HG03571 (cell line): ENCODE results near the gene ERCC8.
"Not testable (repeated sequence)": the region's sequence is repeated elsewhere in the genome, so short reads cannot be mapped to it uniquely, and the experiment has no call there.

ENCODE experiments used
- ATAC-seq: cut with Tn5 transposase; IDR thresholded peaks from one replicate; pipeline ENCODE4 v1.9.1; 2021; ENCODE audit not compliant: unreplicated experiment

The ERCC8 gene, protein sequence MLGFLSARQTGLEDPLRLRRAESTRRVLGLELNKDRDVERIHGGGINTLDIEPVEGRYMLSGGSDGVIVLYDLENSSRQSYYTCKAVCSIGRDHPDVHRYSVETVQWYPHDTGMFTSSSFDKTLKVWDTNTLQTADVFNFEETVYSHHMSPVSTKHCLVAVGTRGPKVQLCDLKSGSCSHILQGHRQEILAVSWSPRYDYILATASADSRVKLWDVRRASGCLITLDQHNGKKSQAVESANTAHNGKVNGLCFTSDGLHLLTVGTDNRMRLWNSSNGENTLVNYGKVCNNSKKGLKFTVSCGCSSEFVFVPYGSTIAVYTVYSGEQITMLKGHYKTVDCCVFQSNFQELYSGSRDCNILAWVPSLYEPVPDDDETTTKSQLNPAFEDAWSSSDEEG

GRCh38 chr5:60944904-60945812 lies at the start of gene ERCC8, which contains the start of gene NDUFAF2:
ERCC8 (minus strand) TSS chr5:60945070; CDS start chr5:60945008, 62 bp downstream.
NDUFAF2 (plus strand) TSS chr5:60945205; CDS start chr5:60945256, 51 bp downstream.
- peak; percentile 100 for ATAC-seq

DNA sequence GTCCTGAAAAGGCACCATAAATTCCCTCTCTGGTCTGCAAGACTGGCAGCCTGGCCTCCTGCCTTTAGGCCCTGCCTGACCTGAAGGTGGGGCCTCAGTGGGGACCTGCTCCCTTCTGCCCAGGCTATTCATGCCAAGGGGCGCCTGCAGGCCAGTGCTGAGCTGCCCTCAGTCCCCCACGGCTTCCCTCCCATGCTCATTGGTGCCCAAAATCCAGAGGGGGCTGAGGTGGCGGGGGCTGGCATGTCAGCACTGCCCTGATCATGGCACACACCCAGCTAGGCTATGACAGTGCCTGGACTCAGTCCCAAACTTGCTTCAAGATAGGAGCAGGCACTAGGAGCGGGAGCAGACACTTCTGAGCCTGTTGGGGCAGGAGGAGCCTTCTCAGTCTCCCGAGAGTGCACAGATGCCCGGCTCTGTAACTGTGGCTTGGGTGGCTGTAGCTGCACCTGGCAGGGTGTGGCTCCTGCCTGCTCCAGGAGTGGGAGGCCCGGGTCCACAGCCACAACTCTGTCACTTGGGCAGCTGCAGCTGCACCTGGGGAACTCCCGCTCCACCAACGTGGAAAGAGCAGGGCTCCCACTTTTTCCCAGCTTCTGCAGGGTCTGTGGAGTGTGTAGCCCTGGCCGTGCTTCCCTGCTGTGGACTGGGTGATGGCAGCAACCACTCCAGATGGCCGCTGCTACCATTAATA lies 49.2 kb upstream of the ERCC8 start:
- ATAC-seq, result no peak

DNA sequence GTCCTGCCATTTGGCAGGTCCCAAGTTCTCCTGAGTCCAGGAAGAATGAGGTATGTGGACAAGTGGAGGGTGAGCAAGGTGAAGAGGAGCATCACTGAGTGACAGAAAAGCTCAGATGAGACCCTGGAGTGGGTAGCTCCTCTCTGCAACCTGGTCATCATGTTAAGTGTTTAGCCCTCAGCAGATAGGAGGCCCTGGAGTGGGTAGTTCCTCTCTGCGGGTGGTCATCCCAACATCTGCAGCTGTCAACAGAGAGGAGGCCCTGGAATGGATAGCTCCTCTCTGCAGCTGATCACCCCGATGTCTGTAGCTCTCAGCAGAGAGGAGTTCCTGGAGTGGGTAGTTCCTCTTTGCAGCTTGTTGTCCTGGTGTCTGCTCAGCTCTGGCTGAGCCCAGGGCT lies 48.6 kb upstream of the ERCC8 start:
- ATAC-seq, result no peak

- ATAC-seq, result no peak
These were observed 48.0 kb upstream of the ERCC8 start for GRCh38 chr5:60992871-60993270.

GRCh38 chr5:60989790-60990189 lies 44.9 kb upstream of the ERCC8 start:
- ATAC-seq, result no peak

GRCh38 chr5:60982127-60982526 lies 37.3 kb upstream of the ERCC8 start:
- ATAC-seq, result not testable (repeated sequence)

DNA sequence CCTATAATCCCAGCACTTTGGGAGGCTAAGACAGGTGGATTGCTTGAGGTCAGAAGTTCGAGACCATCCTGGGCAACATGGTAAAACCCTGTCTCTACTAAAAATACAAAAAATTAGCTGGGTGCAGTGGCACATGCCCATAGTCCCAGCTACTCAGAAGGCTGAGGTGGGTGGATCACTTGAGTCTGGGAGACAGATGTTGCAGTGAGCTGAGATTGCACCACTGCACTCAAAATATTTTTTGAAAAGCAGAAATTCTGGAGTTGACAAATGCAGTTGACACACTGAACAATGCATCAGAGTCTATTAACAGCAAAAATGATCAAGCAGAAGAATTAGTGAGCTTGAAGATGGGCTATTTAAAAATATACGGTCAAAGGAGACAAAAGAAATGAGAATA lies 35.6 kb upstream of the ERCC8 start:
- ATAC-seq, result no peak

- ATAC-seq, result no peak
These were observed 34.1 kb upstream of the ERCC8 start for GRCh38 chr5:60978968-60979367.

GRCh38 chr5:60977956-60978737 lies 33.3 kb upstream of the ERCC8 start:
- no peak for ATAC-seq

DNA sequence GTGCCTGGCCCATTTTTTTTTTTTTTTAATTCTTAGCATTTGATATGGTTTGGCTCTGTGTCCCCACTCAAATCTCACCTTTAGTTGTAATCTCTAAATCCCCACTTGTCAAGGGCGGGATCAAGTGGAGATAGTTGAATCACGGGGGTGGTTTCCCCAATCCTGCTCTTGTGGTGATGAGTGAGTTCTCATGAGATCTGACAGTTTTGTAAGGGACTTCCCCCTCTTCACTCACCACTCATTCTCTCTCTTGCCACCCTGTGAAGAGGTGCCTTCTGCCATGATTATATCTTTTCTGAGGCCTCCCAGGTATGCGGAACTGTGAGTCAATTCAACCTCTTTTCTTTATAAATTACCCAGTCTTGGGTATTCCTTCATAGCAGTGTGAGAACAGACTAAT lies 27.4 kb upstream of the ERCC8 start:
- ATAC-seq, result no peak

GRCh38 chr5:60961685-60962084 lies 16.8 kb upstream of the ERCC8 start:
- ATAC-seq, result no peak

GRCh38 chr5:60960591-60960990 lies 15.7 kb upstream of the ERCC8 start:
- ATAC-seq, result no peak

- ATAC-seq, result no peak
These were observed 14.3 kb upstream of the ERCC8 start for GRCh38 chr5:60959156-60959555.

DNA sequence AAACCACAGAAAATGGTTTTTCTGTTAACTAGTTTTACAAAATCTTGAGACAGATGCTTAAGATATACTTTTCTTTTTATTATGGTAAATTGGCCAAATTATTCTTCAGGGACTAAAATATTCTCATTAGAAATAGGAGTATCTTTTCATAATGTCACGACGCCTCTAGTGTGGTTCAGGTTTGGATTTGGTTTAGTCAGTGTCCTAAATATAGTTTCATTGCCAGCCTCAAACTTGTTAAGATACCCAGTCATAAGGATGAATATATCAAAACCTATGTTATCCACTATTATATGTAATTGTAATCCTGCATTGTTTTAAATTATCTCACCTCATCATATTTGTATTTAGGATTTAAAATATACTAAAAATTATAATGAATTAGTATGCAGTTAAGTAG lies 13.8 kb upstream of the ERCC8 start:
- ATAC-seq, result no peak

- no peak for ATAC-seq
These were observed 13.2 kb upstream of the ERCC8 start for GRCh38 chr5:60958088-60958487.

- ATAC-seq, result no peak
These were observed 10.4 kb upstream of the ERCC8 start for GRCh38 chr5:60955239-60955638.

DNA sequence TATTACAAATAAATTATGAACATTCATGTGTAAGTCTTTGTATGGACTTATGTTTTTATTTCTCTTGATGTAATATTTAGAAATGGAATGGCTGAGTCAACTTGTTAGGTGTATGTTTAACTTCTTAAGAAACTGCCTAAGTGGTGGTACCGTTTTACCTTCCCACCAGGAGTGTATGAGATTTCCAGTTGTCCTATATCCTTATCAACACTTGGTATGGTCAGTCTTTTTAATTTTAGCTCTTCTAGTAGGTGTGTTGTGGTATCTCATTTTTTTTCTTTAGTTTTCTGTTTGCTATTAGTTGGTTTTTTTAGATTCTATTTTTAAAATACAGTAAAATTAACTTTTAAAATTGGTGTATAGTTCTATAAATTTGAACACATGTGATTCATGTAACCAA lies 3.9 kb upstream of the ERCC8 start:
- ATAC-seq, result no peak

DNA sequence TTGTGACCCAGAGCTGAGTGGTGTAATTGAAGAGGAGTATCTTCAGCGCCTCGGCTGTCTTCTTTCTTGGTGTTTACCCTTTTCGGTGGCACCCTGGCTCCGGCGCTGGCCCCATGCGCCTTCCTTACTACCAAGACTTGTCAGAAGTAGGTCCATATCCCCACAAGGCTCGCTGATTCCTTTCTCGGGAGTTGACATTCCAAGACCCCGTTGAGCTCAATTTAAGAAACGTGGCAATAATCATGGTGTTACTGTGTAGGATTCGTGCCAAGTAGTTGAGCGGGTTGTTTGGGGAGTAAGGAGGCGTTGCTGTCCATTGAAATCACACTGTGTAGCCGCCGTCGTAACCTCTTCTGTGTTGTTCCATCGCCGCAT lies 930 bp upstream of the ERCC8 start:
- peak; percentile 13 for ATAC-seq

- no peak for ATAC-seq
These were observed 1.2 kb downstream of the ERCC8 start for GRCh38 chr5:60943624-60944023.

DNA sequence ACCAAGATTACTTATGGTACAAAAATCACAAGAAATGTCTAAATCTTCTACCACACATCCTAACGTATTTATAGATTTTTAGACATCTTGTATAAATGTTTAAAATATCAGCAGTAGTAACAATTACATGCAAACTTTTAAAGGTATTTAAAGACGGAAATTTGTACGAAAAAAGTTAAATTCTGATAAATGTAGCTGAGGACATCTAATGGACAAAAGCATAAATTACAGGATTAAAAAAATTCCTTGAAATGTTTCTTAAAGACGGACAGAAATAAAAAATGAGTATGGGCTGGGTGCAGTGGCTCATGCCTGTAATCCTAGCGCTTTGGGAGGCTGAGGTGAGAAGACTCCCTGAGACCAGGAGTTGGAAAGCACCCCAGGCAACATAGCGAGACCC lies 15.8 kb downstream of the ERCC8 start:
- no peak for ATAC-seq

GRCh38 chr5:60927450-60927849 lies 17.4 kb downstream of the ERCC8 start:
- ATAC-seq, result no peak
